ENCODE data around the gene SRPX.

- TF ChIP-seq CTCF (IDR thresholded peaks at IDR 0.05) (no peak), POLR2A (IDR thresholded peaks at IDR 0.05) (no peak), EP300 (IDR thresholded peaks at IDR 0.05) (no peak)
These were observed 35.3 kb upstream of the SRPX start for GRCh38 chrX:38256019-38256418.

All from tibial nerve (tissue), 4 donors.